Measurements from ENCODE around the gene FAM110D.

FAM110D gene

DNA sequence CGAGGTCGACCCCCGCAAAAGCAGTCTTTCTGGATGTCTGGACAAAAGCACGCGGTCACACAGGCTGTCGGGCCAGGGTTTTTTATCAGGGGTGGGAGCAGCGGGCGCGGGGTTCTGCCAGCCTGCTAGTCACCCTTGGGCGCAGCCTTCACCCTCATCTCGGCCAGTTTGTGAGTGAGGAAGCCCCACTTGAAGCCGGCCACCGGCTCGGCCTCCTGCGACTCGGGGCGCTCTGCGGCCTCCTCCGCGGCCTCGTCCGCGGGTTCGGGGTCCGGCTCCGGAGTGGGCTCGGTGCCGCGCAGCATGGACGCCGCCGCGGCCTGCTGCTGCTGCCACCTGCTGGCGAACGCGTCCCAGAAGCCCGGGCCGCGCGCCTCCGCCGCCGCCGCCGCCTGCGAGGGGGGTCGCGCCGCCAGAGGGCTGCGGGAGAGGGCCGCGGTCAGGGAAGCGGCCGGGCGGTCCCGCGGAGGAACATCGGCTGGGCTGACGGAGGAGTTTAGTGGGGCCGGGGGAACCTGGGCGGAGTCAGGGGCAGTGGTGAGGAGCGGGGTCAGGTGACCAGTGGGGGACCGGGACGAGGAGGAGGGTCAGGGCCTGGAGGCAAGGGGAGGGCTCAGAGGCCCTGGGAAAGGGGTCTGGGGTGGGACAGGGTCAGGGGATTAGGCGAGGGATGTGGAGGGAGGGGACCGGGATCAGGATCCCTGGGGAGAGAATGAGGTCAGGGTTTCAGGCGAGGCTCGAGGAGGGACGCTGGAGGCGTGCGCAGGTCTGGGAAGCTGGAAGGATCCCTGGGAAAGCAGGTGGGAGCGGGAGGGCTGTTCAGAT, 5.4 kb downstream of the FAM110D start:
- peak; percentile 50 for DNase-seq

GRCh38 chr1:26164861-26165842, 6.3 kb downstream of the FAM110D start:
- DNase-seq = no peak

- no peak for DNase-seq
Observed at GRCh38 chr1:26166719-26167281, 7.9 kb downstream of the FAM110D start.

DNA sequence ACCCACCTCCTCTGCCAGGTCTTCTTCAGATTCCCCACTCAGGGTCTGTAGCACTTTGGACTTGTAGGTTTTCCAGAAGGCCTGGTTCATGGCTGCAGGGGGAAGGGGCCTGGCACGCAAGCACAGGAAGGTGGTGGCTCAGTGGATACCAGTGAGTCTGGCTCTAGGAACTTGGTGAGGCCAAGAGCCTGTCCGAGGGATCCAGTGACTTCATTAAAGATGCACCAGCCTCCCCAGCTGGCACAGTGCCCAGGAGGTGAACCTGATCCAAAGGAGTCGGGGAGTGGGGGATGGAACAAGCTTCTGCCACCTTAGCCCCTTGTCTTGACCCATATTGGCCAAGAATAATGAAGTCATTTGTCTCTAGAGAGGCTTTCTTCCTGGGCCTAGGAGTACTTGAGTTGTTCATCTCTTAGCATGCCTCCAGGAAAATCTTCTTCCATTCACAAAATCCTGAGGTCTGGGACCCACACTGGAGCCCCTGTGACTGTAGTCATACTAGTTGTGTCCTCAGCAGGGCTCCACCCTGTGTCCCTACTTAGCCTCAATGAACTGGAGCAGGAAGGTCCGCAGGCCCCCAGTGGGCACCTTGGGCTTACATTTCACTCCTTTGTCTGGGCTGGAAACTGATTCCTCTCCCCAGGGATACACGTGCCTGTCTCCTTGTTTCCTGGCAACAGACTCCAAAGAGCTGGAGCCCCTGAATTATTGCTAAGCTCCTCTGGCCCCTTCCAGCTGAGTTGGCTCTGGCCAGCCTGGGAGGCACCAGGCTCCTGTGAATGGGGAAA, 9.7 kb downstream of the FAM110D start, which contains the start of gene C1orf232:
Gene C1orf232, minus strand, starts transcription at position 554 of the 788 bp plus-strand sequence. Its CDS starts 464 bp downstream, at position 90.
- no peak for DNase-seq

DNA sequence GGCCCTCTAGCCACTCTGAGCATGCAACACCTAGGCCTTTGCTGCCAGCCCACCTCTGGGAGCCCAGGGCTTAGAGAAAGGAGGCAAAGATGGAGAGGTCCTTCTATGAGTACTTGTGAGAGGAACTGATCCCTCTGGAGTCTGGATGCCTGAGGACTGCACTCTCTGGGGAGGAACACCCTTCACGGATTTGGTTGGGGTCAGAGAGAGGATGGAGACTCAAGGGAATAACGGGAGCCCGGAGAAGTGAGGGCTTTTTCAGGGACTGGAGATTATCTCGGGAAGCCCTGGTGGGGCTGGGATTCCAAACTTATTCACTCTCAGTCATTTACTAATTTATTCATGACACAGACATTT, 10.3 kb downstream of the FAM110D start:
- no peak for DNase-seq

- peak; percentile 76 for DNase-seq
Observed at GRCh38 chr1:26169669-26170471, 11.0 kb downstream of the FAM110D start, which contains the start of gene ZNF593. ZNF593 (plus strand) TSS chr1:26169908; CDS start chr1:26169984, 76 bp downstream.

DNA sequence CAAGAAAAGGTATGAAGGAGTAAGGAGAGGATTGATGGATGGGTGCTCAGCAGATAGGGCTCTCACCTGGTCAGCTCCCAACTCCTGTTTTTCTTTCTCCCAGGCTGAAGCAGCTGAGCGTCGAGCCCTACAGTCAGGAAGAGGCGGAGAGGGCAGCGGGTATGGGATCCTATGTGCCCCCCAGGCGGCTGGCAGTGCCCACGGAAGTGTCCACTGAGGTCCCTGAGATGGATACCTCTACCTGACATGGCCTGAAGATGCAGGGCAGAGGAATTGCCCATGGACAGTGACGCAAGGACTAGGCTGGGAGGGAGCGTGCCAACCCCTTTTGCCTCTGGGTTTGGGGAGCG, 11.6 kb downstream of the FAM110D start:
- no peak for DNase-seq

- DNase-seq = no peak
Observed at GRCh38 chr1:26171084-26172072, 12.5 kb downstream of the FAM110D start, which contains the start of gene ZNF593OS. ZNF593OS (minus strand) TSS chr1:26171832; CDS start chr1:26171661, 171 bp downstream.

GRCh38 chr1:26175346-26175745, 16.5 kb downstream of the FAM110D start:
- DNase-seq = no peak

DNA sequence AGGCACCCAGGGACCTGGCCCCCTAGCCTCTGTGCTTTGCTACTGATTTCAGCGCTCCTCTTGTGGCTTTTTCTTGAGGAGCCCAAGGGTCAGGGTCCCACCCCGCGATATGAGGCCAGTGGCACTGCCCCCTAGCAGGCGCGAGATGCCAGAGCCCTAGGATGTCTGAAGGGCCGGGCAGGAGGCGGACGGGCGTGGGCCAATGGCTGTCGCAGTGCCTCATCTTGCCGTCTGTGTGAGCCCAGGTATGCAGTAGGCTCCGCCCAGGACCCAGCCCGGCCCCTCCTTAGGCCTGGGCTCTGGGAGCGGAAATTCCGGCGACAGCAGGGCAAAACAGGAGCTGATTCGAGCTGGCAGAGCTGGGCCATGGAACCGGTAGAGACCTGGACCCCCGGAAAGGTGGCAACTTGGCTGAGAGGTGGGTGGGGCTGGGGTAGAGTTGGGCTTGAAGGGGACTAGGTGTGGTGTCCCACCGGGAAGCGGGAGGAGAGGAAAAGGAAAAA, 18.4 kb downstream of the FAM110D start, which contains the start of gene CNKSR1:
Gene CNKSR1, plus strand, starts transcription at position 310 of the 503 bp plus-strand sequence. Its CDS starts 57 bp downstream, at position 367.
- no peak for DNase-seq

- no peak for DNase-seq
Observed at GRCh38 chr1:26180010-26180506, 21.2 kb downstream of the FAM110D start.

- DNase-seq = no peak
Observed at GRCh38 chr1:26181586-26182382, 22.9 kb downstream of the FAM110D start.

DNA sequence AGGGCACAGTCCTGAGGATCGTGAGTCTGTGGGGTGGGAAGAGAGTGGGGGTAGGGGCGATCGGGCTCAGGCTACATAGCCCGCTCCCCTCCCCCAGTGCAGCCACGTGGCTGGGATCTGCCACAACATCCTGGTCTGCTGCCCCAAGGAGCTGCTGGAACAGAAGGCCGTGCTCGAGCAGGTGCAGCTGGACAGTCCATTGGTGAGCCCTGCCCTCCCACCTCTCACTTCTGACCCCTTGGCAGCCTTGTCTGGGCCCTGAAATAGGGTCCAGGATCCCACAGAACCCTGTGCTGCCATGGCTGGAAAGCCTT, 23.5 kb downstream of the FAM110D start:
- no peak for DNase-seq

DNA sequence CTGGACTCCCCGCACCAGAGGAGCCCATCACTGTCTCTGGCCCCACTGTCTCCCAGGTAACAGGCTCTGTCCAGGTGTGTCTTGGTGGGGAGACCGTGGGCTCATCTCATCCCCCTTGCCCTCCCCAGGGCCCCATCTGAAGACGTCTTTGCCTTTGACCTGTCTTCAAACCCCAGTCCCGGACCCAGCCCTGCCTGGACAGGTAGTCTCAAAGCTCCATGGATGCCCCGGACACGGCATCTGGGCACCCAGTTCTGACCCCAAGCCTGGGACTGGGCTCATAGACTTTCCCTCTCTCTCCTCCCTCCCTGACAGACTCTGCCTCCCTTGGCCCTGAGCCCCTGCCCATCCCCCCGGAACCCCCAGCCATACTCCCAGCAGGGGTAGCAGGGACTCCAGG, 25.2 kb downstream of the FAM110D start:
- no peak for DNase-seq

- no peak for DNase-seq
Observed at GRCh38 chr1:26184883-26185282, 26.0 kb downstream of the FAM110D start.

DNA sequence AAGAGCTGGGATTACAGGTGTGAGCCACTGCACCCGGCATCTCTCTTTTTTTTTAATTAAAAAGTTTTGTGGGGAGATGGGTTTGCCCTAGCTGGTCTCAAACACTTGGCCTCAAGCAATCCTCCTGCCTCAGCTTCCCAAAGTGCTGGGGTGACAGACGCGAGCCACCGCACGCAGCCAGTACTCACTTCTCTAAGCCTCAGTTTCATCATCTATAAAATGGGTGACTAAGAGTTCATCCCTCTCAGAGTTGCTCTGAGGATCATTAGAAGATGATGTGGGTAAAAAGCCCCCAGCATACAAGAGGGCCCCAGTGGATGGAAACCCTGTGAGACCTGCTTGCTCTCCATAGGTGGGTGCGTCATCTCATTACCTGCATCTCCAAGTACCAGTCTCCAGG, 29.0 kb downstream of the FAM110D start:
- no peak for DNase-seq

GRCh38 chr1:26188477-26188876, 29.6 kb downstream of the FAM110D start:
- no peak for DNase-seq

DNA sequence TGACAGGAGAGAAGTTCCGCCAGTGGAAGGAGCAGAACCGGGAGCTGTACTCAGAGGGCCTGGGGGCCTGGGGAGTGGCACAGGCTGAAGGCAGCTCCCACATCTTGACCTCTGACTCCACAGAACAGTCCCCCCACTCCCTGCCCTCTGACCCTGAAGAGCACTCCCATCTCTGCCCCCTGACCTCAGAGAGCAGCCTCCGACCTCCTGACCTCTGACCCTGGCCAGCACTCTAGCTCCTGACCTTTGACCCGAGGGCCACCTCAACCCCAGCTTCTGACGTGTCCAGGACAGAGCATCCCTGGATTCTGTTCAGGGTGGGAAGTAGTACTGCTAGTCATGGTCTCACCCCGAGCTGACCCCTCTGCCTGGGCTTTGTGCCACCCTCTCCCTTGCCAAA, 30.5 kb downstream of the FAM110D start:
- no peak for DNase-seq

GRCh38 chr1:26189751-26190275, 30.9 kb downstream of the FAM110D start:
- no peak for DNase-seq
